ENCODE results near the gene MICB.
"Not testable (repeated sequence)": the region's sequence is repeated elsewhere in the genome, so short reads cannot be mapped to it uniquely, and the experiment has no call there.

The MICB gene

DNA sequence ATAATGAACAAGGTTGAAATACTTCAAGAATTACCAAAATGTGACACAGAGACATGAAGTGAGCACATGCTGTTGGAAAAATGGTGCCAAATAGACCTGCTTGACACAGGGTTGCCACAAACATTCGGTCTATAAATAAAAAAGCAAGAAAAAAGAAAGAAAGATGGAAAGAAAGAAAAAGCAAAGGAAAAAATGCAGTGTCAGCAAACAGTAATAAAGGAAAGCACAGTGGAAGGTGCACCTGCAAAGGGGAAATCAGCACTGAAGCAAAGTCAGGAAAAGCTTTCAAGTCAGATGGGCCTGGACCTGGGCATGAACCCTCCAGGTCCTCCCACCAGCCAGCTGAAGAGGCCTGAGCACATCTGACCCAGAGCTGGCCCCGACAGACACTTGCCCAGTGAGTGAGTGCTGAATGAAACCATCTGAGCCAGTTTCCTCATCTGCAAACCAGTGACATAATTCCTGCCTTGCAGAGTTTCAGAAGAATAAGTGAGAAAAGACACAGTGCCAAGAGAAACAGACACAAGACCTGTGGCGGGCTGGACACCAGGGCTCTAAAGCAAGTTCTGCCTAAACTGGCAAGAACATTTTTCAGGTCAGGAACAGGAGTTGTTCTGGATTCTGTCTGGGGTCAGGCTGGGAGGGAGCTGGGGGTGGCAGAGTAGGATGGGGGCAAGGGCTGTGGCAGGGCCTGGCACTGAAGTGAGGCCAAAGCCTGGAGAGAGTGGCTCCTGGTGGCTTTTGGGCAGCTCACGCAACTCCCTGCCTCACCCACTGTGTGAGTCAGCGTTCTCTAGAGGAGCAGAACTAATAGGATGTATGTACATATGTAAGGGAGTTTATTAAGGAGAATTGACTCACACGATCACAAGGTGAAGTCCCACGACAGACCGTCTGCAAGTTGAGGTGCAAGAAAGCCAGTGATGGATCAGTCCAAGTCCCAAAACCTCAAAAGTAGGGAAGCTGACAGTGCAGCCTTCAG lies 23.9 kb upstream of the MICB start:
- DNase-seq, result no peak

DNA sequence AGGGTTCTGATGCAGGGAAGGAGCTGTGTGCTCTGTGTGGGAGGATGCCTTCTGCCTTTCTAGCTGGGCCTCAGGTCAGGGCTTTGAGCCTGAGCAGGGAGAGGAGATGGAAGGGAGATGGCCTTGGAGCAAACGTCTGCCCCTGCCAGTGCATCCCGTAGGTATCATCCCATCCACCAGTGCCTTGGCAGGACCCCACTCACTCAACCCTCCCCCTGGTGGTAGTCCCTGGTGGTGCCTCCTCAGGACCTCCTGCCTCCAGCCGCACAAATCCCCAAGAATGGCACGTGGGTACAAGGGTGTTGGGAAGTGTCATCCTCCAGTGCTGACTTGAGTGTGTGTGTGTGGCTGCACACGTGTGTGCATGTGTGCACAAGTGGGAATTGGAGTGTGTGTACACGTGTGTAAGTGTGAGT lies 23.1 kb upstream of the MICB start:
- DNase-seq, result no peak

DNA sequence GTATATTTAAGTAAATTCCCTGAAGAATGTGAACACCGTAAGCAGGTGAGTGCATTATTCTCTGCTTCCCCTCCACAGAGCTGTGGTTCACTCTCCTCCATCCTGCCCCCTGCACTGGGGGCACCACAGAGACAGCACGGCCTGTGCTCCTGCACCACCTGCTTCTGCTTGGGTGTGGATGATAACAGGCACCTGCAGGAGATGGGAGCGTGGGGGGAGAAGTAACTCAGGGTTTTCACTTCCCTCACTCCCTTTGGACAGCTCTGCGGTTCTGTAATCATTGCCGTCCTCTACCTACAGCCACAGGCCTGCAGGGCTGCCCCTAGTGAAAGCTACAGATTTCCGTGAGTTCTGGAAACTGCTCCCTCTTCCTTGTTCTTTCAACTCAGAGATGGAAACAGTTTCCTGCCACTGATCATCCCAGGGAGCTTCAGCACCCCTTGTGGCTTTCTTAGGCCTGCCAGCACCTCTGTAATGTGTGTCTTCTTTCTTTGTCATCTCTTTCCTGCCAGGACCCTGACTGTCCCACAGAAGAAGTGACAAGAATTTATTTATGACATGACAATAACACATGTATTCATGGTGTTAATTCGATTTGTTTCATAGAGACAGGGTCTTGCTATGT lies 21.3 kb upstream of the MICB start:
- no peak for DNase-seq

DNA sequence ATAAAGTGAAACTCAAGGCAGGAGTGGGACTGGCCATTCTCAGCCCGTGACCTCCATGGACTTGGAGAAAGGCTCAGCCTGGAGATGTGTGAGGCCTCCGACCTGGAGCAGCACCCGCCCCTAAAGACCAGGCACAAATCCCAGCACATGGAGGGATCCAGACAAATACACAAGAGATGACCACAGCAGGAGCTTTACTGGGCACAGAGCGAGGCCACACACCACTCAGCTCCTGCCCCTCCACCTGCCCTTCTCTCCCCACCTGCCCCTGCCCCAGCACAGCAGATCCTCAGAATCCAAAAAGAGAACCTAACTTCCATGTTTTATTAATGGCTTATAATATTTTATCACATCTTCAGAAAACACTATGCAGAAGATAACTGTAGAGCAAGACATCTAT lies 20.4 kb upstream of the MICB start:
- no peak for DNase-seq

DNA sequence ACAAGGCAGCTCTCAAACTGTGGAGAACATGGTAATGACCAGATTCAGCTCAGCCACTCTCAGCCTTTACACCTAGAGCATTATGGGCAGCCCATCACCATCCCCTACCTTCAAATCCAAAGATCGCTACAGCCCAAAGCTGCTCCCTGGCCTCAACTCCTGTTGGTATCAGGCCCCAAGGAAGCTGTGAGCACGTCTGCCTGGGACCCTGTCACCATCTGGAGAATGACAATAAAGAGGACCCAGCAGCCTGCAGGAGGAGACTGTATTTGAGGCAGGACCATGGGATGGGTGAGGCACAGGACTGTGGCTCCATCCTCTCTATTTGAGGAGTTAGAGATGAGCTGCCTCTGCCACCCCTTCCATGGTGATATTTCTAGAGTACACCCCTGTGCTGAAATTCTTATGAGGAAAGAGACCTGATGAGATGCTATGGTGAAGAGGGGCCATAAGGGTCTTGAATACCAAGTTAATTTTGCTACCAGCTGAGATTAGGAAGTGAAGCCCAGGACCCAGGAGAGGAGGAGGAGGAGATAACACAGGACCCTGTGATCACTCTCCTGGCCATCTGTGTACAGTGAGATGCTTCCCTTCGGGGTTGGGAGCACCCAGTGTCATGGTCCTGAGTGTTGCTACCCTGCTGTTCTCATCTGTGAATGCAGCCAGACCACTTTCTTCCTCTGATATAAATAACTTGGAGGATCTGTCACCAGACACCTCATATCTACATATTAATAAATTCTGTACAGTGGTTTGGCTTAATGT lies 19.6 kb upstream of the MICB start:
- DNase-seq, result no peak

DNA sequence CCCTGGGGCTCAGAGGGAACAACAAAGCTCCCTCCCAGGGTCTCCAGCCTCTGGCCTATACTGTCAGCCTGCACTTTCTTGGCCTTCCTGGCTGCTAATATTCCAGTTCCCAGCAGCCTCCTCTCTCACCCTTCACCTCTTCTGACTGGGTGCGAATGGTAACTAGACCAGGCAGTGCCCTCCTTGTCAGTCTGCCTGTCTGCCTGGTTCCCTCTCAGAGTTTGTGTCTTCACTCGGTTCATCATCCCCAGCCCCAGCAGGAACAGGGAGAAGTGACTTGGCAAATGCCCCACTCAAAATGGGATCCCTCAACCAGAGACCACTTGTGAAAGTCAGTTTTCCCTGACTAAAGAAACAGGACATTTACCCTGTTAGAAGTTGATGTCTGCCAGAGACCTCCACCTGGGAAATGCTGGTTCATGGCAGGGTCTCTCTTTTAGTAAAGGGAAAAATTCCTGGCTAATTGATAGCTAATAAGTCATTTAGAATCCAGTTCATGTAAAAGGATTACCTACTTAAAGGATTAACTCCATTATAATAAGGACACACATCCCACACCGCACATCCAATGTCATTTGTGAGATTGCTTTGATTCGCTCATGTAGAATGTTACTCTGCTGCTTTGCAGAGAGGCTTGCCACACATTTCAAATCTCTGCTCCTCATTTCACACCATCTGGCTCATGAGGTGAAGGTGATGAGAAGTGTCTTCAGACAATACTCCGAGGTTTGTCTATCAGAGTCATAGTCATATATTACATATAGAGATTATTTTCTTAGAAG lies 18.6 kb upstream of the MICB start:
- DNase-seq, result no peak

DNA sequence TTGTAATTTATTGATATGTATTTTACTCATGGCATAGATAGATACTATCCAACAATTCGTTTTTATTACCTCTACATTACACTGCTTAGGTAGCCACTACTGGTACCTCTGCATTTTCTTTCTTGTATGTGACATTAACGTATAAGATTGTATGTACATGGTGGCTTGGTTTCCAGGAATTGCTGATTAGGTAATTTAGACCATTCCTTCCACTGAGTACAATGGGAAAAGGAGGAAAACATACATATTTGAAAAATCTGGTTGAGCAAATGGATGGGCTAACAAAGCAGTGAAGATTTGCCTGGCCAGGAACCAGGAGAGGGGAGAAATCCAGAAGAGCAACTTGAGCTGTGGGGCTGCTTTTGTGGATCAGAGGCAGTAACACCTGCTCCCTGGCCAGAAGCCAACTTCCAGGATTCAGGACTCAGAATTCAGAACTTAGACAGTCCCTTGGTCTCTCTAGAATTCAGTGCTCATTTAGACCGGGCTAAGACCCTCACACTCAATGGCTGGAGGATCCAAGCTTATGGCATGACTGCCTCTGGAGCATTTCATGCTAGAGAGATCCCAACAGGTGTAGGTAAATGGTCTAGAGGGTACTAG lies 17.9 kb upstream of the MICB start:
- no peak for DNase-seq

DNA sequence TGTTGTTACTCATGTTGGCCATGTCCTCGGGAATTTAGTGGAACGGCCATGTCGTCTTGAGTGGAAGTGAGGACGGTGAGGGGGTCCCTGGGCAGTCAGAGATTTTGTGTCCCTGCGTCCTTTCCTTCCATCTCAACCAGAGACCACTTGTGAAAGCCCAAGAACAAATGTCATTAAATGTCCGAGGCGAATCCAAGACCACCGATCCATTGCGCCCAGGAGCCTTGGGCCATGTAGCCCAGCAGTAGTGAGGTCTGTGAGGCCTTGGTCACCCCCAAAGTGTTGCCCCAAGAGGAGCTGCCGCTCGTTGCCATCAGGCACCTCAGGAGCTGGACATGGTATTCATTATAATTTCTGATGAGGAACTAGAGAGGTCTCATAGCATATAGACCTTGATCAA lies 17.4 kb upstream of the MICB start:
- no peak for DNase-seq

DNA sequence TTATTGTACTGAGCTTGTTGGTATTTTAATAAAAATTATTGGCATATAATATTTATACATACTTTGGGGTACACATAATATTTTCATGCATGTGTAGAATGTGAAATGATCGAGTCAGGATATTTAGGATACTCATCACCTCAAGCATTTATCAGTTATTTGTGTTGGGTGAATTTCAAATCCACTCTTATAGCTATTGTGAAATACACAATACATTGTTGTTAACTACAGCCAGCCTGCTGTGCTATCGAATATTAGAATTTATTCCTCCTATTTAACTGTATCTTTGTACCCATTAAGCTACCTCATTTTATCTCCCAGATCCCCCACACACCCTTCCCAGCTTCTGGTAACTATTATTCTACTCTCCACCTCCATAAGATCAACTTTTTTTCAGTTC lies 14.6 kb upstream of the MICB start:
- no peak for DNase-seq

DNA sequence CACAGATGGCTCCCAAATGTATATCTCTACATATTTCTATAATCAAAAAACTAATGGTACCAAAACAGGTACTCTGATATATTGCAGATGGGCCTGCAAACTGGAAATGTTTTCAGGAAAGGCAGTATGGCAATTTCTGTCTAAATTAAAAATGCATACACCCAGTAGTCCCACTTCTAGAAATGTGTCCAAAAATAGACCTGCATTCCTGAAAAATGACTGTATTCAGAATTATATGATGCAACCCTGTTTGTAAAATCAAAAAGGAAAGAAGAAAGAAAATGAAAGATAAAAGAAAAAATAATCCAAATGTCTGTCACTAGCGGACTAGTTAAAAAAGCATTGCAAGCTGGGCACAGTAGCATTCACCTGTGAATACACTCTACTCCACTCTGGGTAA lies 12.9 kb upstream of the MICB start:
- DNase-seq, result no peak

DNA sequence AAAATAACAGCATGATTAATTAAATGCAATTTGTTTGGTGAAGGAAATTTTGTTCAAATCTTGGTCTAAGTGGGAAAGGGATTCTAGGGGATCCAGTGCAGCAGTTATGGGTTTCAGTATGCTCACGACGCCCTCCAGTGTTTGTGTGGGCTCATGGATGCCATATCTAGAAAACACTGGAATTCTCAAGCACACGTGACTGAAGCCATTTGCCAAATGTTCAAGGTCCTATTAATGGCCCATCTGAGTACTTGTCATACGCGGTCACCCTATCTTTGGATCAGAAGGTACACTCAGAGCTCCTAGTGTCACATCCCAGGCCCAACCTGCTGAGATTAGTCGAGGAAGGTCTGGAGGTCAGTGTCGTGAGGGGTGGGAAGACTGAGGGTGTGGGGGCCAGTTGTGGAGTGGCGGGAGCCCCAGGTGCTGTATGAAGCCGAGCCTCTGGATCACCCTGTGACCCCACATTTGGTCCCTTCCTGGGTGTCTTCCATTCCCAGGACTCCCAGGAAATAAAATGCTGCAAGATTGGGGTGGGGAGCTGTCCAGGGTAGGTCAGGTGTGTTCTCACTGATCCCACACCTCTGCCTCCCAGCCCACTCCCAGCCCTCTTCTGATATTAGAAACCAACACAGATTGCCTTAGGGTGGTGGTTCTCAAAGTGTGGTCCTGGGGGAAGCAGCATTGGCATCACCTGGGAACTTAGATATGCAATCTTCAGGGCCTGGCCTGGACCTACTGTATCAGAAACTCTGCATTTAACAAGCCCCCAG lies 11.7 kb upstream of the MICB start:
- not testable (repeated sequence) for DNase-seq

DNA sequence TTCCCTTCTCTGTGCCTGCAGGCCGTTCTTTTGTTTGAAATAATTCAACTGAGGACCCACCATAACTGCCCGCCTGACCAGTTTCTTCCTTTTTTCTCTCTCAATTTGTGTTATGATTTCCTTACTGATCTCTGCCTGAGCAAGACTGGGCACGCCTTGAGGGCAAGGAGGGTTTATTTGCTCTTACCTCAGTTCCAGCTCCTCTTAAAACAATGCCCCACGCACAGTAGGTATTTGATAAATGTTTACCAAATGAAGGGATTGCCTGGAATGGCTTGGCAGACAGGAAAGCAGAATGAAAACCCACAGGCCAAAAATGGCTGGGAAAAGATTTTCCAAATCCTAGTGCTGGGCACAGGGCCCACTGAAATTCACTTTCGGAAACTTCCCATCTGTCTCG lies 10.3 kb upstream of the MICB start:
- not testable (repeated sequence) for DNase-seq

DNA sequence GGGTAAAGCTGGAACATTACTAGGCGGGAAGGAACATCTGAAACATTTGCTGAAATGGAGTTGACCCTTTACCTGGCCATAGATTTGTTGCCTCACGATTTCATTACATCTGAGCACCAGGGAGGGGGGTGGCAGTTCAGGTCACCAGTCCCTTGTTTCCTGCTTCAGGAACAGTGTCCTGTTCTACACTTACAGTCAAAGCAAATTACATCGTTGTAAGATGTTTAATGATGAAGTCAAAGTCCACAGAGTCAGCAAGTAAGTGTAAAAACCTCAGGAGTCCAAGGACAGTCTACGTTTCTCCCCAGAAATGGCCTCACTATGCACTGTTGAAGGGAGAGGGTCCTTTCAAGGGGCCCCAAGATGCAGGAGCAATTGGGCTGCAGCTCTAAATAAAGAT lies 8.9 kb upstream of the MICB start:
- DNase-seq, result no peak

DNA sequence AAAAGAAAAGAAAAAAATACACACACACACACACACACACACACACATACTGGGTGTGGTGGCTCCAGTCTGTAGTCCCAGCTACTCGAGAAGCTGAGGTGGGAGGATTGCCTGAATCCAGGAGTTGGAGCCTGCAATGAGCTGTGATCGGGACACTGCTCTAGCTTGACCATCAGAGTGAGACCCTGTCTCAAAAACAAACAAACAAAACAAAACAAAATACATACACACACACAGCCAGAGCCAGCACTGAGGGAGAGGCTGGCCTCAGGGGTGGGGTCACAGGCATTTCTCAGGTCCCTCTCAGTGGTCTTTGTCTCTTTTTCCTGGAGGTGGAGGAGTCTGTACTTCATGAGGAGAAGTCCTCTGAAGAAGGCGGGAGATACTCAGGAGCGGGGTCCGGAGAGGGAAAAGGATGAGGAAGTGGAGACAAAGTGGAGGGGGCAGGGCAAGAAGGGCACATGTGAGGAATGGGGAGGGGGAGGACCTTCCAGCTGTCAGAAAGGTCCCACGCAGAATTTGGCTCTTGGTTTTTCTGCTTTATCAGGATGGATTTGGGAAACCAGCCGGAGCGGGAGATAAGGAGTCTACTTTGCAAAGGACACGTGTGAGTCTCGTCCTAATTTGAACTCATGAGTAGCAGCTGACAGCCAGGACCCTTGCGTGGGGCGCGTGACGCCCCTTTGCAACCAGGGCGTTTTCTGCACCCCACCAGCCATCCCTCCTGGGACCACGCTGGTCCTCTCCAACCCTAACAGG lies 7.7 kb upstream of the MICB start:
- DNase-seq, result no peak

DNA sequence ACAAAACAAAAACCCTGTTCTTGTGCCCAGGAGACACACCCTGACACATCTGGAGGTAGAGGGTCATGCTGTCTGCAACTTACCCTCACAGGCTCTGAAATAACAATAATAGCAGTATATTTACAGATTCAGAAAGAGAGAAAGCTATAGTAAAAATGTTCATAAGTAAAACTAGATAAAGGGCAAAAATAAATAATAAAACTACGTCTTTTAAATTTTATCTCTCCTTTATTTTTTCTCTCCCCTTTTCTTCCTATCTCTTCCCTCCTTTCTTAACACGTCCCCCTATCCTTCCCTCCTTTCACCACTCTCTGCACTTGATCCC lies 4.4 kb upstream of the MICB start:
- not testable (repeated sequence) for DNase-seq

DNA sequence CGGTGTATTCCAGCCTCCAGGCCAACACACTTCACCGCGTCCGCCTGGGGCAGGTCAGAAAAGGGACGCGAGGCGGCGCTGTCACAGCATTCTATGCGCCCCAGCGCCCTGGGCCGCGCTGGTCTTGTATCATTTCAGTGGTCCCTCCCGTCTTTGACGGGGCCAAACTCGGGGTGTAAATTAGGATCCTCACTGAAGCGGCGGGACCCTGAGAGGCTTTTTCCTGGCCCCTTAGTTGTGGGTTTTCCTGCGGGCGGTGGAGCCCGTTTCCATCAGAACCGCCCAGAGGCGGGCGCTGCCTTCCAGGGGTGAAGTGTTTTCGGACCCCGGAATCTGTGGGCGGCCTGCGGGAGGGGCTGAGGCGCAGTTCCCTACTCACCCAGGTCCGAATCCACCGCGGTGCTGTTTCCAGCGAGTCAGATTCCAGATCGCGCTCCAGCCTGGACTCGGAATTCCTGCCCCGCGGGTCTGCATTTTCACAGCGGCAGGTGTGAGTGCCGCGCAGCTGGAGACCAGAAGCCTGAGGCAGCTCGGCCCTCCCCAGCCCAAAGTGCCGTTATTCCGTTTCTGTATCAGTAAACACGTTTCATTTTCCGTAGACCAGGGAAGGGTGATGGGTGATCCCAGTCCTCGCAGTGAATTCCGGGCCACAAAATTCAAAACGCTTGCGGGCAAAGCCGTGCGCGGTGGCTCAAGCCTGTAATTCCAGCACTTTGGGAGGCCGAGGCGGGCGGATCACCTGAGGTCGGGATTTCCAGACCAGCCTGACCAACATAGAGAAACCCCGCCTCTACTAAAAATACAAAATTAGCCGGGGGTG lies 3.9 kb upstream of the MICB start:
- peak in 28 of 51 donors; percentile 5 to 53 (median 30) for DNase-seq

DNA sequence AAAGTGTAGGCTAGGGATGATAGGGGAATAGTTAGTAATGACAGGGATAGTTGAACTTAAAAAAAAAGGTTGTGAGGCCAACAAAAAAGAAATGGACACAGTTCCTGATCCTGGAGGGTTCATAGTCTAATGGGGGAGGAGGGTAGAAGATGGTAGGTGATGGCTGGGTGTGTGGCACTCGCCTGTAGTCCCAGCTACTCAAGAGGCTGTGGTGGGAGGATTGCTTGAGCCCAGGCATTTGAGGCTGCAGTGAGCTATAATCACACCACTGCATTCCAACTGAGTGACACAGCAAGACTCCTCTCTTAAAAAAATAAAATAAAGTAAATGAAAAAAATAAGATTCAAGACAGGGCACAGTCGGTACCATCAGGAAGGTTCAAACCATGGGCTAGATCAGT lies 2.4 kb upstream of the MICB start:
- DNase-seq, result no peak

DNA sequence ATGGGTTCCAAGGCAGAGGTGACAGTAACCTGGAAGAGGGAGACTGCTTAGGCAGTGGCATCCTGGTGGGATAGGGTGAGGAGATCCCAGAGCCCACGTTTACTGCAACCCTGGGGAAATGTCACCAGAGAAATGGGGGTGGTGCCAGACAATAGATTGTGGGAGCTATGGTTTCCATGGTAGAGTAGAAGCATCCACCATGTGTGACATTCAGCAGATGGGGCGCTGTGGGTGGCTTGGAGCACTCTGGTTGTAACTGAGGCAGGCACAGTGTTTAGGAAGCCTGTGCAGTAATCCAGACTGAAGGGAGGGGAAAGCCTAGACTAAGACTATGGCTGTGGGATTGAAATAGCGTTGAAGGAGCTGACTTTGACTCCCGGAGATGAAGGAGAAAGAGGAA lies 1.1 kb upstream of the MICB start:
- peak in 1 of 51 donors; percentile 8 for DNase-seq

DNA sequence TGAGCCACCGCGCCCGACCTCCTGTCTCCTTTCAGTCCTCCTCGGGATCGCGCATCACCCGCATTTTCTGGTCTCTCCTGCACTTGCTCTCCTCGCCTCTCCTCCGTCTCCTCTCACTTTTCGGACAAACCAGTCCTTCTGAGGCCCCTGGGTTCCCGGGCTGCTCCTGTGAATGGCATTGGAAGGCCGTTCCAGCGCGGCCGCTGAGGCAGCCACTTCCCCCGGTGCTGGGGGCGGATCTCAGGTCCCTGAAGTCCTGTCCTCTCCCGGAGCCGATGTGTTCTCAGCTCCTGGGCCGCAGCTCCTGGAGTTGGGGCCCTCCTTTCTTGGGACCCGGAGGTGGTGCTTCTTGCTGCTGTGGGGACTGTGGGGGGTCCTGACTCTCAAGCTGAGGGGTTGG lies 803 bp downstream of the MICB start:
- DNase-seq, result peak in 2 of 51 donors; percentile 2 to 4

Measured in hypothalamus (tissue), 51 donors.